Karpas-422 (cell line): ENCODE measurements around the gene SHB. TPM values are rescaled to one million over a fixed set of nuclear protein-coding genes. Genes with fewer than 3 reads are reported as not detected.

Experiments used
- DNase-seq: peaks from one replicate; pipeline ENCODE4 v3.0.0-alpha.2; 2015
- H2AFZ ChIP-seq: fragments of 200-600 bp; sonication (generic); 2 replicates; pipeline ENCODE4 v1.6.1; 2014; ENCODE audit warnings: antibody characterized with exemption, low read length, mixed read lengths
- H3K27ac ChIP-seq: fragments of 200-600 bp; sonication (generic); 2 replicates; pipeline ENCODE4 v1.5.1; 2014; ENCODE audit warnings: mild to moderate bottlenecking, low read length, moderate library complexity
- H3K27me3 ChIP-seq: fragments of 200-600 bp; sonication (generic); 2 replicates; pipeline ENCODE4 v1.6.1; 2014; ENCODE audit warnings: low read length, mixed read lengths
- H3K36me3 ChIP-seq: fragments of 200-600 bp; sonication (generic); 2 replicates; pipeline ENCODE4 v1.6.1; 2014; ENCODE audit warnings: low read length, mixed read lengths; ENCODE audit not compliant: insufficient read depth
- H3K4me1 ChIP-seq: fragments of 200-600 bp; sonication (generic); 2 replicates; pipeline ENCODE4 v1.6.1; 2014; ENCODE audit warnings: mild to moderate bottlenecking, low read length, mixed read lengths
- H3K4me2 ChIP-seq: fragments of 200-600 bp; sonication (generic); 2 replicates; pipeline ENCODE4 v1.6.1; 2014; ENCODE audit warnings: low read length, low read depth, mild to moderate bottlenecking; ENCODE audit not compliant: poor library complexity, severe bottlenecking
- H3K4me3 ChIP-seq: fragments of 200-600 bp; sonication (generic); 2 replicates; pipeline ENCODE4 v1.5.1; 2014; ENCODE audit warnings: mild to moderate bottlenecking, antibody characterized with exemption, low read length, mixed read lengths
- H3K79me2 ChIP-seq: fragments of 200-600 bp; sonication (generic); 2 replicates; pipeline ENCODE4 v1.6.1; 2014; ENCODE audit warnings: mild to moderate bottlenecking, low read length, mixed read lengths
- H3K9ac ChIP-seq: fragments of 200-600 bp; sonication (generic); 2 replicates; pipeline ENCODE4 v1.6.0; 2014; ENCODE audit warnings: low read length
- H3K9me2 ChIP-seq: fragments of 200-600 bp; sonication (generic), shearing (Covaris generic); replicated peaks from 2 replicates; pipeline ENCODE4 v1.6.0; 2014; ENCODE audit warnings: mild to moderate bottlenecking, low read length, moderate library complexity; ENCODE audit not compliant: insufficient read depth
- H3K9me3 ChIP-seq: fragments of 300-700, 200-600 bp; sonication (generic); 2 replicates; pipeline ENCODE4 v1.6.1; 2014; ENCODE audit warnings: low read length, mixed read lengths
- H4K20me1 ChIP-seq: fragments of 200-600 bp; sonication (generic); 2 replicates; pipeline ENCODE4 v1.6.1; 2014; ENCODE audit warnings: mild to moderate bottlenecking, antibody characterized with exemption, low read length, low read depth; ENCODE audit not compliant: insufficient read depth
- total RNA-seq: library from RNA; depleted of rRNA; stranded (reverse); fragments of >200 nt; shearing (Covaris generic); gene quantifications from 2 replicates; pipeline ENCODE4 v1.2.3, GENCODE V29; 2014; ENCODE audit warnings: low replicate concordance

SHB gene
- total RNA-seq, 1 experiment from 2014 or later: 27.1 TPM

DNA sequence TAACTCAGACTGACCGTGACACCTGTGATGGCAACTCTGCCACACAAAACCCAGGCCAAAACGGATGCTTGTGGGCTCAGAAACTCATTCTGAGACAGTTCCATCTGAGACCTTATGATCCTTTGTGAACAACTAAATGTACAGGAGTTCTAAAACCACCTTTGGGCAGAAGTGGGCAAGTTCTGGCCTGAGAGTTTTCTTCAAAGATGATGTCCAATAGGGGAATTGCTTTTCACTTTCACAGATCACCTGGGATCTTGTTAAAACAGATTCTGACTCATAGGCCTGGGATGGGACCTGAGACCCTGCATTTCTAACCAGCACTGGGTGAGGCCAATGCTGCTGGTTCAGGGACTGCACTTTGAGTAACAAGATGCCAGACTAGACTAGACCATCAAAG lies 97.3 kb downstream of the SHB start:
- peaks cover 47% of the 10 kb centered on the region for H3K4me1 ChIP-seq
- H4K20me1 ChIP-seq: no peaks in the 10 kb centered on the region; the same call in 1 of the 2 replicates
- H3K4me2 ChIP-seq: no peak overlapping the region
- H3K27me3 ChIP-seq: no peaks in the 10 kb centered on the region
- no peak for DNase-seq
- no peaks in the 10 kb centered on the region for H3K9me3 ChIP-seq
- no peak overlapping the region for H3K9ac ChIP-seq
- H3K9me2 ChIP-seq: no peaks in the 10 kb centered on the region
- H3K27ac ChIP-seq: no peak overlapping the region
- H3K79me2 ChIP-seq: peaks cover 16% of the 10 kb centered on the region
- H3K4me3 ChIP-seq: no peak overlapping the region
- no peaks in the 10 kb centered on the region for H3K36me3 ChIP-seq
- no peak overlapping the region for H2AFZ ChIP-seq

DNA sequence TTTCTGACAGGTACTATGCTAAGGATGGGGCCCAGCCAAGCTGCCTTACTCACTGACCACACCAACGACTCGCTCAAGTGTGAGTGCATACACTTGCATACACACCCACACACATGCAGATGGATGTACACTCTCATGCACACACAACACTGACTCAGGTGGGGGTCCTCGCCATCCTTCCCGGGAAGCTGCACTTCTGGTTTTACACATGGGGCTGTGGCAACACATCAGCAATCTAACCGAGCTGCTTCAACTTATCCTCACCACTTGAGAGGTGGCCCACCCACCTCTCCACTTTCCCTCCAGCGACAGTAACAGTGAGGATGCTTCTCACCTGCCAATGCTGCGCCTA lies 97.9 kb downstream of the SHB start:
- Histone ChIP-seq H3K36me3 (no peaks in the 10 kb centered on the region), H3K27me3 (no peaks in the 10 kb centered on the region), H3K9ac (no peak overlapping the region), H2AFZ (no peak overlapping the region), H3K4me3 (no peak overlapping the region), H3K79me2 (peaks cover 16% of the 10 kb centered on the region), H3K4me2 (no peak overlapping the region), H3K9me3 (no peaks in the 10 kb centered on the region), H3K4me1 (peaks cover 47% of the 10 kb centered on the region), H3K27ac (no peak overlapping the region), H4K20me1 (no peaks in the 10 kb centered on the region; the same call in 1 of the 2 replicates), H3K9me2 (no peaks in the 10 kb centered on the region)
- no peak for DNase-seq

DNA sequence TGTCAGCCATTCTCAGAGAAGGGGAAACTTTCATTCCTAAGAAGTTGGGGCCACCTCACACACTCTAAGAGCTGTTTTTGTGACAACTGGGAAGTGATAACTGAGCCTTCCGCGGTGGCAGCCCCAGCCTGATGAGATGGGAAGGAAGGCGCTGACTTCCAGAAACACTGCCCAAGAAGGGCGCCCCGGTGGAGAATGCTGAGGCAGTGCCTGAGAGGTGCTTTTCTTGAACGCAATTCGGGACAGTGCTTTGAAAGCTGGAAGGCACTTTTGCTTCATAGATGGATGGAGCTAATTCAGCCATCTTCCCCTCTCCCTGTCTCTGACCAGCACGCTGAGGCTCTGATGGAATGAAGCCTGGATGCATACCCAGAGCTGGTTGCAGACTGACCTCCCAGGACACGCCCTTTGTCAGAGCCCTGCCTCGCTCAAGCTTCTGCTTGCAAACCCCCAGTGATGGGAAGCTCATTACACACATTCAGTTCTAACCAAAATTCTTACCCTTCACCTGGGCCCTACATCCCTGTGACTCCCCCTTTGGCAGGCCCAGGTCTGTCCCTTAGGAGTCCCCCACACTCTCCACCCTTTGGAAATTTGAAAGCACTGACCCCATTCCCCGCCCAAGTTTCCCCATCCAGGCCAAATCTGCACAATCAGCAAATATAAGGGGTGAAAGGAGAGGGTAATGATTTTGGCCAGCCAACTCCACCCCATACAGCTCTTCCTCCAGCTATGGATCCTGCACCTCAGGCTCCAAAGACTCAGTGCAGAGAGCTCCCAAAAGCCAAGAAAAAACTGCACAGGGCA lies 98.5 kb downstream of the SHB start:
- Histone ChIP-seq H4K20me1 (no peaks in the 10 kb centered on the region; the same call in 1 of the 2 replicates), H3K9me2 (no peaks in the 10 kb centered on the region), H3K4me1 (peaks cover 47% of the 10 kb centered on the region), H3K4me3 (no peak overlapping the region), H3K9me3 (no peaks in the 10 kb centered on the region), H3K27ac (no peak overlapping the region), H3K36me3 (no peaks in the 10 kb centered on the region), H3K4me2 (no peak overlapping the region), H2AFZ (no peak overlapping the region), H3K9ac (no peak overlapping the region), H3K27me3 (no peaks in the 10 kb centered on the region), H3K79me2 (peaks cover 16% of the 10 kb centered on the region)
- no peak for DNase-seq

DNA sequence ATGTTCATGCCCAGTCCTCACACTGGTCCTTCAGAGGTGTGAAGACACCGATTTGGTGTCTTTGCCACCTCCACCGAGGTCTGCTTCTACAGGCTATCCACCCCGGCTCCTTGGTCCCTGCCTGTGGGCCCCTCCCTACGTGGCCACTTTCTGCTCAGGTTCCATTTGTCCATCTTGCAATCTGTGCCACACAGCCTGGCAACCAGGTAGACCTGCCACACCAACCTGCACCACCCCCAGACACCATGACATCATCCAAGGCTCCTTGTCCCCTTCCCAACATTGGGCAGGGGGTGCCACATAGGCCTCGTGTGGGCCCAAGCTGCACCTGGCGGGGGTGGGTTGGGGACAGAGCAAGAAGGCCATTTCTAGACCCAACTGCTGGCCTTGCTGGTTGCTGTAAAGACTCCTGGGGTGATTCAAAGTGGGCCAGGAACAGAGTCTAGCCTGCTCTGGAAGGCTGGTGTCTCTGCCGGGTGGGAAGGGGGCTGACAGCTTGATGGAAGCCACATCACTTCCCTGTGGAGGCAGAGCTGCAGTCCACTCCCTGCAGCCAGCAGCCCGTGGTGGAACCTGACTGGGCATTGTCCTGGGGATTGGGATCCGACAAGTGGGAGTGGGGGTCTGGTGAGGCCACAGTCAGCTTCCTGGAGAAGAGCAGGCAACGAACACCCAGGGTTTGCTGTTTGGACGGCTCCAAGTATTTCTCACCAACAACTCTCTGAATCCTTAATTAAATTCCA lies 99.3 kb downstream of the SHB start:
- H3K4me3 ChIP-seq: no peak overlapping the region
- no peaks in the 10 kb centered on the region for H3K9me3 ChIP-seq
- peaks cover 47% of the 10 kb centered on the region for H3K4me1 ChIP-seq
- H3K9ac ChIP-seq: peak overlapping the region; percentile 3; the same call in 1 of the 2 replicates
- H2AFZ ChIP-seq: no peak overlapping the region
- no peaks in the 10 kb centered on the region for H3K36me3 ChIP-seq
- H3K79me2 ChIP-seq: peaks cover 16% of the 10 kb centered on the region
- H3K4me2 ChIP-seq: no peak overlapping the region
- no peaks in the 10 kb centered on the region for H3K9me2 ChIP-seq
- H4K20me1 ChIP-seq: no peaks in the 10 kb centered on the region; the same call in 1 of the 2 replicates
- peak overlapping the region; percentile 34 for H3K27ac ChIP-seq
- H3K27me3 ChIP-seq: no peaks in the 10 kb centered on the region
- DNase-seq: no peak

DNA sequence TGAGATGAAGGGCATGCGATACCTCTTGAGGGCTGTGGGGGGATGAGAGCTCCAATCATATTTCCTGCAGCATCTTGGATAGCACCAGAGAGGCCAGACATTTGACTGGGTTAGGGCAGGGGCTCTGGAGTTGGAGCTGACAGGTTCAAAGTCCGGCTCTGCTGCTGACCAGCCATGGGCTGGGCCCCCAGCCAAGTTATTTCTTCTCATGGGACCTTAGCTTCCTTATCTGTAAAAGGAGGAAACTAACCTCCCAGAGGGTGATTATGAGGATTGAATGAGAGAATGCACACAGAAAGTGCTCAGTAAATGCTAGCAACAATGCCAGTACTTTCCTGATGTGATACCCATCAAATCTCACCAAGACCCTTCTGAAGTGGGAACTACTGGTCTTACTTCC lies 99.9 kb downstream of the SHB start:
- no peak overlapping the region for H3K4me2 ChIP-seq
- no peaks in the 10 kb centered on the region; the same call in 1 of the 2 replicates for H4K20me1 ChIP-seq
- no peaks in the 10 kb centered on the region for H3K9me3 ChIP-seq
- H3K79me2 ChIP-seq: peaks cover 16% of the 10 kb centered on the region
- no peaks in the 10 kb centered on the region for H3K27me3 ChIP-seq
- no peak overlapping the region for H3K4me3 ChIP-seq
- no peaks in the 10 kb centered on the region for H3K36me3 ChIP-seq
- DNase-seq: no peak
- H3K9ac ChIP-seq: peak overlapping the region; percentile 3; the same call in 1 of the 2 replicates
- no peaks in the 10 kb centered on the region for H3K9me2 ChIP-seq
- H3K27ac ChIP-seq: peak overlapping the region; percentile 34
- H2AFZ ChIP-seq: no peak overlapping the region
- H3K4me1 ChIP-seq: peaks cover 47% of the 10 kb centered on the region

DNA sequence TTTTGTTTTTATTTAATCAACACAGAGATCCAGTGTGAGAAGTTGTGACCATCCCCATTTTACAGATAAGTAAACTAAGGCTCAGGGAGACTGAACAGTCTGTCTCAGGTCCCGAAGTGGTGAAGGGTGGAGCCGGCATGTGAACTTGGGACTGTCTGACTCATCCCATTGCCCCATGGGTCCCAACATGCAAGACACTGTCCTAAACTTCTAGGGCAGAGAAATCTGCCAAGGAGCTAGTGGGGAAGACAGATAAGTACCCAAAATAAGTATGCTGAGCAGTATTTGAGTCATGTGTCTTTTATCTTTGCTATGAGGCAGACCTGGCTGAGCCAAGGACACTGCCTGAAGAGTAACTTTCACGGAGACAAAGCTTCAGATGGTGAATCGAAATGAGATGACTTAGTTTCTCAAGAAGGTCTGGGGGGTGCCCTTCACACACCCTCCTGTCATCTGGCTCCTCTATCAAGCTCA lies 100.8 kb downstream of the SHB start:
- Histone ChIP-seq H3K36me3 (no peaks in the 10 kb centered on the region), H3K9me2 (no peaks in the 10 kb centered on the region), H3K9ac (no peak overlapping the region), H3K9me3 (no peaks in the 10 kb centered on the region), H3K27ac (no peak overlapping the region), H2AFZ (no peak overlapping the region), H3K4me3 (no peak overlapping the region), H4K20me1 (no peaks in the 10 kb centered on the region; the same call in 1 of the 2 replicates), H3K4me1 (peaks cover 47% of the 10 kb centered on the region), H3K27me3 (no peaks in the 10 kb centered on the region), H3K79me2 (peaks cover 16% of the 10 kb centered on the region), H3K4me2 (no peak overlapping the region)
- DNase-seq: no peak

DNA sequence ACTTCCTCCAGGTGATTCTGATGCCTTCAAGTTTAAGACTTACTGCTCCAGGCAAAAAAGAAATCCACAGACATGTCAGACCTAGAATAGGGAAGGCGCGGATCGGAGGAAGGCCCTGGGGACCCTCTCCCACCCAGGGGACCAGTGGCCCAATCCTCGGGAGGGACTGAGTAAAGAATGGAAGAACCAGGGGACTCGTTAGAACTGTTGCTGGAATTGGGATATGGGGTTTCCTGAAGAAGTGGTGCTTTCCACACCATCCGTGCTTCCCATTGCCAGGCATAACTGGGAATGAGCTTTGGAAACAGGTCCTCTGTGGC lies 101.3 kb downstream of the SHB start:
- Histone ChIP-seq H3K79me2 (peaks cover 16% of the 10 kb centered on the region), H3K4me3 (no peak overlapping the region), H3K9me2 (no peaks in the 10 kb centered on the region), H3K9ac (no peak overlapping the region), H3K4me2 (no peak overlapping the region), H4K20me1 (no peaks in the 10 kb centered on the region; the same call in 1 of the 2 replicates), H3K36me3 (no peaks in the 10 kb centered on the region), H3K9me3 (no peaks in the 10 kb centered on the region), H3K4me1 (peaks cover 52% of the 10 kb centered on the region), H3K27ac (no peak overlapping the region), H2AFZ (no peak overlapping the region), H3K27me3 (no peaks in the 10 kb centered on the region)
- DNase-seq: no peak

DNA sequence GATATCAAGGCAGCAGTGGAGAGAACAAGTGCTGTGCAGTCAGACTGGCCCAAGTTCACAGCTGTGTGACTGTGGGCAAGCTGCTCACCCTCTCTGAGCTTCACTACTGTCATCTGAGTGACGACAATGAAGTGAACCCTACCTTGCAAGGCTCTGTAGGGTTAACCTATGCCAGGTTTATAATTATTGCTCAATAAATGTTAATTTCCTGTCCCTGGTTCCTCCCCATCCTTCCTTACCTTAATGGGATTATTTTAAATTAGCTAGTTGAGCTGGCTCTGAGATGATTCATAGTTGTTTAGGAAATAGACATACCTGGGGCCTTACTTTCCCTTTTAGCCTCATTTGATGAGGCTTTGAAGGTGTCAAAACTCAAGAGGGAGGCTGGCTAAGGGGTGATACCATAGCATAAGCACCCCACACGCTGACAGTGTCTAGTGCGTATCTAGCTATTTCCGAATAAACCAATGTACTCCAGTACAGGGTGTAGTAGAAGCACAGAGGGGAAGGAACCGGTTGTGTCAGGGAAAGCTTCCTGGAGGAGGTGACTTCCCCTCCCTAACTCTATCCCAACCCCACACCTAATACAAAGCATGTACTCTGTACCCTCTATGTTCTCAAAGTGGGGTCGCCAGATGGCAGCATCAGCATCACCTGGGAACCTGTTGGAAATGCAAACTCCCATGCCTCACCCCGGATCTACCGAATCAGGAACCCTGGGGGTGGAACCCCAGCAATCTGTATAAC lies 101.8 kb downstream of the SHB start:
- Histone ChIP-seq H3K4me2 (no peak overlapping the region), H3K9ac (no peak overlapping the region), H3K27me3 (no peaks in the 10 kb centered on the region), H3K79me2 (peaks cover 16% of the 10 kb centered on the region), H3K9me3 (no peaks in the 10 kb centered on the region), H2AFZ (no peak overlapping the region), H3K4me1 (peaks cover 50% of the 10 kb centered on the region), H3K36me3 (no peaks in the 10 kb centered on the region), H3K9me2 (no peaks in the 10 kb centered on the region), H4K20me1 (no peaks in the 10 kb centered on the region; the same call in 1 of the 2 replicates), H3K4me3 (no peak overlapping the region), H3K27ac (no peak overlapping the region)
- DNase-seq: no peak
